Trophoblast cell (in vitro differentiated cells and primary cell): ENCODE results near the gene CHAF1A.

ENCODE experiments used
- DNase-seq, 2 donors: peaks; one replicate each; pipeline ENCODE4 v3.0.0-alpha.2; 2016
- H2AFZ ChIP-seq: 2 replicates; pipeline ENCODE4 v1.6.1; 2013; ENCODE audit warnings: low read length, moderate library complexity, mild to moderate bottlenecking; ENCODE audit not compliant: insufficient read depth, poor library complexity
- H2AK5ac ChIP-seq: 2 replicates; pipeline ENCODE4 v1.6.1; 2013; ENCODE audit warnings: mild to moderate bottlenecking, low read length
- H2BK120ac ChIP-seq: 2 replicates; pipeline ENCODE4 v1.6.1; 2013; ENCODE audit warnings: low read length, mild to moderate bottlenecking, moderate library complexity; ENCODE audit not compliant: insufficient read depth, poor library complexity
- H2BK12ac ChIP-seq: 2 replicates; pipeline ENCODE4 v1.6.1; 2013; ENCODE audit warnings: mild to moderate bottlenecking, low read length, moderate library complexity
- H2BK5ac ChIP-seq: 2 replicates; pipeline ENCODE4 v1.6.1; 2013; ENCODE audit warnings: low read length, low read depth, moderate library complexity, mild to moderate bottlenecking; ENCODE audit not compliant: poor library complexity
- H3K14ac ChIP-seq: 2 replicates; pipeline ENCODE4 v1.6.1; 2013; ENCODE audit warnings: mild to moderate bottlenecking, low read length
- H3K18ac ChIP-seq: 2 replicates; pipeline ENCODE4 v1.6.1; 2013; ENCODE audit warnings: mild to moderate bottlenecking, low read length
- H3K23ac ChIP-seq: 2 replicates; pipeline ENCODE4 v1.6.1; 2013; ENCODE audit warnings: low read length
- H3K27ac ChIP-seq: 2 replicates; pipeline ENCODE4 v1.5.1; 2013; ENCODE audit warnings: low read depth, mild to moderate bottlenecking, inconsistent platforms, low read length, moderate library complexity
- H3K27me3 ChIP-seq: 2 replicates; pipeline ENCODE4 v1.6.1; 2013; ENCODE audit warnings: inconsistent platforms, mild to moderate bottlenecking, low read length, moderate library complexity; ENCODE audit not compliant: insufficient read depth
- H3K36me3 ChIP-seq, 2 experiments: 1 replicate in 1 of 2; 2 replicates in 1 of 2; pipeline ENCODE4 v1.6.1; 2013; ENCODE audit warnings: low read length in 2 of 2, mild to moderate bottlenecking in 2 of 2, moderate library complexity in 1 of 2; ENCODE audit not compliant: insufficient read depth in 2 of 2, control insufficient read depth in 1 of 2
- H3K4ac ChIP-seq: 2 replicates; pipeline ENCODE4 v1.6.1; 2013; ENCODE audit warnings: low read depth, mild to moderate bottlenecking, low read length, moderate library complexity
- H3K4me1 ChIP-seq, 2 experiments: 1 replicate in 1 of 2; 2 replicates in 1 of 2; pipeline ENCODE4 v1.6.1; 2013; ENCODE audit warnings: low read length in 2 of 2, mild to moderate bottlenecking in 2 of 2, moderate library complexity in 1 of 2; ENCODE audit not compliant: insufficient read depth in 2 of 2, control insufficient read depth in 1 of 2
- H3K4me2 ChIP-seq: 2 replicates; pipeline ENCODE4 v1.6.1; 2013; ENCODE audit warnings: inconsistent platforms, mild to moderate bottlenecking, low read length, moderate library complexity
- H3K4me3 ChIP-seq: 2 replicates; pipeline ENCODE4 v1.5.1; 2013; ENCODE audit warnings: mild to moderate bottlenecking, low read depth, low read length, inconsistent platforms
- H3K79me1 ChIP-seq: one replicate; pipeline ENCODE4 v1.6.1; 2013; ENCODE audit warnings: low read length
- H3K79me2 ChIP-seq: 2 replicates; pipeline ENCODE4 v1.6.1; 2013; ENCODE audit warnings: low read length, mild to moderate bottlenecking; ENCODE audit not compliant: control insufficient read depth, insufficient read depth, poor library complexity
- H3K9ac ChIP-seq: 2 replicates; pipeline ENCODE4 v1.6.1; 2013; ENCODE audit warnings: mild to moderate bottlenecking, low read length
- H3K9me3 ChIP-seq: 2 replicates; pipeline ENCODE4 v1.6.1; 2013; ENCODE audit warnings: low read depth, mild to moderate bottlenecking, control low read depth, inconsistent platforms, low read length; ENCODE audit not compliant: insufficient read depth
- H4K12ac ChIP-seq: 2 replicates; pipeline ENCODE4 v1.6.1; 2013; ENCODE audit warnings: low read depth, mild to moderate bottlenecking, low read length, moderate library complexity
- H4K8ac ChIP-seq: 2 replicates; pipeline ENCODE4 v1.6.1; 2013; ENCODE audit warnings: low read depth, mild to moderate bottlenecking, low read length, moderate library complexity
- H4K91ac ChIP-seq: one replicate; pipeline ENCODE4 v1.6.1; 2013; ENCODE audit warnings: low read depth, mild to moderate bottlenecking, low read length, moderate library complexity
- WGBS: extraction: QIAGEN DNeasy Blood & Tissue Kit; methylation state at CpG from one replicate; pipeline ENCODE4 v1.1.7; 2013; ENCODE audit warnings: missing lambda C conversion rate; ENCODE audit not compliant: insufficient read length, insufficient coverage; ENCODE audit errors: extremely low coverage; 5-methylcytosine and 5-hydroxymethylcytosine counted together

CHAF1A gene

GRCh38 chr19:4362831-4363545 lies 39.5 kb upstream of the CHAF1A start:
- H3K4me2 ChIP-seq, result no peak overlapping the region
- peaks cover 2% of the 10 kb centered on the region for H3K9me3 ChIP-seq
- no peak overlapping the region for H3K14ac ChIP-seq
- no peaks in the 10 kb centered on the region for H3K79me1 ChIP-seq
- no peak overlapping the region for H2AFZ ChIP-seq
- H3K4me1 ChIP-seq, result peaks cover 0 to 3% of the 10 kb centered on the region in 2 experiments
- no peak overlapping the region for H3K9ac ChIP-seq
- no peak overlapping the region for H2AK5ac ChIP-seq
- no CpG with 5 or more reads among the region's 22 CpGs for WGBS
- H4K8ac ChIP-seq, result no peak overlapping the region
- H3K18ac ChIP-seq, result no peak overlapping the region
- H3K23ac ChIP-seq, result no peak overlapping the region
- H2BK5ac ChIP-seq, result no peak overlapping the region
- H3K36me3 ChIP-seq, result peaks cover 89 to 92% of the 10 kb centered on the region in 2 experiments
- no peaks in the 10 kb centered on the region for H3K27me3 ChIP-seq
- H2BK12ac ChIP-seq, result no peak overlapping the region
- H3K4me3 ChIP-seq, result no peak overlapping the region
- H2BK120ac ChIP-seq, result no peak overlapping the region
- no peak overlapping the region for H4K12ac ChIP-seq
- no peaks in the 10 kb centered on the region for H3K79me2 ChIP-seq
- H3K4ac ChIP-seq, result no peak overlapping the region
- H4K91ac ChIP-seq, result no peak overlapping the region
- H3K27ac ChIP-seq, result no peak overlapping the region
- DNase-seq, result no peak

GRCh38 chr19:4363571-4364304 lies 38.7 kb upstream of the CHAF1A start:
- Histone ChIP-seq H3K4ac (no peak overlapping the region), H2AFZ (no peak overlapping the region), H3K9ac (no peak overlapping the region), H3K4me2 (no peak overlapping the region), H3K4me1 (peaks cover 0 to 3% of the 10 kb centered on the region in 2 experiments), H3K36me3 (peaks cover 91% of the 10 kb centered on the region in 2 experiments), H3K79me1 (no peaks in the 10 kb centered on the region), H4K91ac (no peak overlapping the region), H2BK12ac (no peak overlapping the region), H3K23ac (no peak overlapping the region), H3K14ac (no peak overlapping the region), H2BK120ac (no peak overlapping the region), H3K18ac (no peak overlapping the region), H3K4me3 (no peak overlapping the region), H3K79me2 (no peaks in the 10 kb centered on the region), H3K27ac (no peak overlapping the region), H3K27me3 (no peaks in the 10 kb centered on the region), H4K8ac (no peak overlapping the region), H3K9me3 (peaks cover 2% of the 10 kb centered on the region), H4K12ac (no peak overlapping the region), H2BK5ac (no peak overlapping the region), H2AK5ac (no peak overlapping the region)
- no CpG with 5 or more reads among the region's 26 CpGs for WGBS
- no peak for DNase-seq

GRCh38 chr19:4365341-4365740 lies 37.1 kb upstream of the CHAF1A start:
- no peak overlapping the region for H2BK12ac ChIP-seq
- peaks cover 0 to 6% of the 10 kb centered on the region in 2 experiments for H3K4me1 ChIP-seq
- no peaks in the 10 kb centered on the region for H3K27me3 ChIP-seq
- H3K9ac ChIP-seq, result no peak overlapping the region
- H3K4me3 ChIP-seq, result no peak overlapping the region
- H3K4me2 ChIP-seq, result no peak overlapping the region
- H3K79me1 ChIP-seq, result no peaks in the 10 kb centered on the region
- DNase-seq, result no peak
- no peak overlapping the region for H2BK120ac ChIP-seq
- no peak overlapping the region for H3K23ac ChIP-seq
- no peak overlapping the region for H4K91ac ChIP-seq
- no peak overlapping the region for H3K4ac ChIP-seq
- no peak overlapping the region for H2AK5ac ChIP-seq
- H3K18ac ChIP-seq, result no peak overlapping the region
- H2AFZ ChIP-seq, result no peak overlapping the region
- no peak overlapping the region for H3K14ac ChIP-seq
- peaks cover 75 to 79% of the 10 kb centered on the region in 2 experiments for H3K36me3 ChIP-seq
- no peak overlapping the region for H2BK5ac ChIP-seq
- H4K8ac ChIP-seq, result no peak overlapping the region
- H4K12ac ChIP-seq, result no peak overlapping the region
- H3K9me3 ChIP-seq, result peaks cover 2% of the 10 kb centered on the region
- H3K27ac ChIP-seq, result no peak overlapping the region
- no CpG with 5 or more reads among the region's 16 CpGs for WGBS
- peaks cover 2% of the 10 kb centered on the region for H3K79me2 ChIP-seq

GRCh38 chr19:4365791-4366665 lies 36.4 kb upstream of the CHAF1A start:
- no peak overlapping the region for H4K12ac ChIP-seq
- no CpG with 5 or more reads among the region's 19 CpGs for WGBS
- no peak overlapping the region for H3K4me3 ChIP-seq
- H2BK120ac ChIP-seq, result no peak overlapping the region
- no peak for DNase-seq
- no peak overlapping the region for H2BK5ac ChIP-seq
- no peak overlapping the region for H3K9ac ChIP-seq
- no peak overlapping the region for H2AFZ ChIP-seq
- H3K36me3 ChIP-seq, result peaks cover 70 to 74% of the 10 kb centered on the region in 2 experiments
- no peaks in the 10 kb centered on the region for H3K79me1 ChIP-seq
- H3K14ac ChIP-seq, result no peak overlapping the region
- no peak overlapping the region for H3K23ac ChIP-seq
- no peak overlapping the region for H3K4ac ChIP-seq
- H2AK5ac ChIP-seq, result no peak overlapping the region
- no peak overlapping the region for H4K8ac ChIP-seq
- H3K79me2 ChIP-seq, result peaks cover 2% of the 10 kb centered on the region
- H3K27ac ChIP-seq, result no peak overlapping the region
- no peak overlapping the region for H2BK12ac ChIP-seq
- no peak overlapping the region for H4K91ac ChIP-seq
- no peak overlapping the region for H3K4me2 ChIP-seq
- peaks cover 0 to 6% of the 10 kb centered on the region in 2 experiments for H3K4me1 ChIP-seq
- no peak overlapping the region for H3K18ac ChIP-seq
- peaks cover 2% of the 10 kb centered on the region for H3K9me3 ChIP-seq
- H3K27me3 ChIP-seq, result no peaks in the 10 kb centered on the region
